Effector memory CD4-positive, alpha-beta T cell (primary cell): ENCODE measurements around the gene NLGN3.

Experiments
- DNase-seq, 3 donors: peaks; one replicate each; pipeline ENCODE4 v3.0.0-alpha.2; 2020
- H3K27ac ChIP-seq: 2 replicates; pipeline ENCODE4 v1.7.0; 2013; ENCODE audit warnings: mild to moderate bottlenecking, low read length, moderate library complexity; ENCODE audit not compliant: insufficient read depth, poor library complexity, severe bottlenecking
- H3K27me3 ChIP-seq: replicated peaks from 2 replicates; pipeline ENCODE4 v1.7.0; 2013; ENCODE audit warnings: mild to moderate bottlenecking, low read length; ENCODE audit not compliant: insufficient read depth, control insufficient read depth, poor library complexity, severe bottlenecking
- H3K36me3 ChIP-seq: 2 replicates; pipeline ENCODE4 v1.7.0; 2013; ENCODE audit warnings: mild to moderate bottlenecking, low read length, moderate library complexity; ENCODE audit not compliant: control insufficient read depth, insufficient read depth
- H3K4me1 ChIP-seq: 2 replicates; pipeline ENCODE4 v1.7.0; 2013; ENCODE audit warnings: low read length, mild to moderate bottlenecking; ENCODE audit not compliant: control insufficient read depth, insufficient read depth, poor library complexity, severe bottlenecking
- H3K4me3 ChIP-seq: 2 replicates; pipeline ENCODE4 v1.7.0; 2013; ENCODE audit warnings: low read length, low read depth, mild to moderate bottlenecking; ENCODE audit not compliant: insufficient read depth, poor library complexity, severe bottlenecking
- H3K9me3 ChIP-seq: 2 replicates; pipeline ENCODE4 v1.7.0; 2013; ENCODE audit warnings: mild to moderate bottlenecking, low read length, moderate library complexity; ENCODE audit not compliant: control insufficient read depth

Gene NLGN3

DNA sequence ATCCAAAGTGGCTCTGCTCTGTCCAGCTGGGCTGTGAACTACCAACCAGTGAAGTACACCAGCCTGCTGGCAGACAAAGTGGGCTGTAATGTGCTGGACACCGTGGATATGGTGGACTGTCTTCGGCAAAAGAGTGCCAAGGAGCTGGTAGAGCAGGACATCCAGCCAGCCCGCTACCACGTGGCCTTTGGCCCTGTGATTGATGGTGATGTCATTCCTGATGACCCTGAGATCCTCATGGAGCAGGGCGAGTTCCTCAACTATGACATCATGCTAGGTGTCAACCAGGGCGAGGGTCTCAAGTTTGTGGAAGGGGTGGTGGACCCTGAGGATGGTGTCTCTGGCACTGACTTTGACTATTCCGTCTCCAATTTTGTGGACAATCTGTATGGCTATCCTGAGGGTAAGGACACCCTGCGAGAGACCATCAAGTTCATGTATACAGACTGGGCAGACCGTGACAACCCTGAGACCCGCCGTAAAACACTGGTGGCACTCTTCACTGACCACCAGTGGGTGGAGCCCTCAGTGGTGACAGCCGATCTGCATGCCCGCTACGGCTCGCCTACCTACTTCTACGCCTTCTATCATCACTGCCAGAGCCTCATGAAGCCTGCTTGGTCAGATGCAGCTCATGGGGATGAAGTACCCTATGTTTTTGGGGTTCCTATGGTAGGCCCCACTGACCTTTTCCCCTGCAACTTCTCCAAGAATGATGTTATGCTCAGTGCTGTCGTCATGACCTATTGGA is 22.6 kb downstream of the NLGN3 start:
- H3K27ac ChIP-seq, result no peak overlapping the region
- H3K9me3 ChIP-seq, result no peaks in the 10 kb centered on the region
- H3K36me3 ChIP-seq, result no peaks in the 10 kb centered on the region
- no peaks in the 10 kb centered on the region for H3K27me3 ChIP-seq
- no peaks in the 10 kb centered on the region for H3K4me1 ChIP-seq
- no peak overlapping the region for H3K4me3 ChIP-seq
- DNase-seq, result no peak

DNA sequence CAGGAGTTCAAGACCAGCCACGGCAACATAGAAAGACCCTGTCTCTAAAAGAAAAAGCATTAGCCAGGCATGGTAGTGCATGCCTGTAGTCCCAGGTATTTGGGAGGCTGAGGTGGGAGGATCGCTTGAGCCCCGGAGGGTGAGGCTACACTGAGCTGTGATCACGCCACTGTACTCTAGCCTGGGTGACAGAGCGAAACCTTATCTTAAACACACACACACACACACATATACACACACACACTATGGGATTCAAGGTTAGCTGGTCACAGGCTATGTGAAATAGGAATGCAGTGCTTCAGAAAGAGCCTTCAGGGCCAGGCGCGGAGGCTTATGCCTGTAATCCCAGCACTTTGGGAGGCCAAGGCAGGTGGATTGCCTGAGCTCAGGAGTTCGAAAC is 23.5 kb downstream of the NLGN3 start:
- H3K9me3 ChIP-seq, result no peaks in the 10 kb centered on the region
- H3K27me3 ChIP-seq, result no peaks in the 10 kb centered on the region
- H3K27ac ChIP-seq, result no peak overlapping the region

DNA sequence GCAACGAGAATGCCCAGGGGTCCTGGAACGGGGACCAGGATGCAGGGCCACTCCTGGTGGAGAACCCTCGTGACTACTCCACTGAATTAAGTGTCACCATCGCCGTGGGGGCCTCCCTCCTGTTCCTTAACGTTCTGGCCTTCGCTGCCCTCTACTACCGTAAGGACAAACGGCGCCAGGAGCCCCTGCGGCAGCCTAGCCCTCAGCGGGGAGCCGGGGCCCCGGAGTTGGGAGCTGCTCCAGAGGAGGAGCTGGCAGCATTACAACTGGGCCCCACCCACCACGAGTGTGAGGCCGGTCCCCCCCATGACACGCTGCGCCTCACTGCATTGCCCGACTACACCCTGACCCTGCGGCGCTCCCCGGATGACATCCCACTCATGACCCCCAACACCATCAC is 24.9 kb downstream of the NLGN3 start:
- Histone ChIP-seq H3K4me1 (no peaks in the 10 kb centered on the region), H3K27ac (no peak overlapping the region), H3K27me3 (no peaks in the 10 kb centered on the region), H3K4me3 (no peak overlapping the region), H3K36me3 (no peaks in the 10 kb centered on the region), H3K9me3 (no peaks in the 10 kb centered on the region)
- no peak for DNase-seq

More for the DNA sequence above, 23.5 kb downstream of the NLGN3 start:
- no peak for DNase-seq
- Histone ChIP-seq H3K4me1 (no peaks in the 10 kb centered on the region), H3K36me3 (no peaks in the 10 kb centered on the region), H3K4me3 (no peak overlapping the region)

DNA sequence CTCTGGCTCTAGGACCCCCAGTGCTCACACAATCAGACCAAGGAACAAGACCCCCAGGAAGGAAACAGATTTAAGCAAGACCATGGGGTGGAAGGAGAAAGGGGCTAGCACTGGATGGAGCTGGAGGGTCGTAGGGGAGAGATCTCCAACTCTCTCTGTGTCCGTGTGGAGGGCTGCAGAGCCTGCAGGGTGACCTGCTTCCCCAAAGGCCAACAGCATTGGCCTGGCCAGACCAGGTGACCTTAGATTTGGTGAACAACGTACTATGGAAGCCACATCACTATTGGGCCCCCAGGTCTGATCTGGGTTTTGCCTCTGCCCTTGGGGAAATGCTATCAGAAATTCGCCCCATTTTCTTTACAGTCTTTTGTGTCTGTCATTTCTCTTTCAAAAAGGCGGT is 26.0 kb downstream of the NLGN3 start:
- Histone ChIP-seq H3K36me3 (no peaks in the 10 kb centered on the region), H3K27me3 (no peaks in the 10 kb centered on the region), H3K27ac (no peak overlapping the region), H3K4me3 (no peak overlapping the region), H3K4me1 (no peaks in the 10 kb centered on the region), H3K9me3 (no peaks in the 10 kb centered on the region)
- DNase-seq, result no peak

DNA sequence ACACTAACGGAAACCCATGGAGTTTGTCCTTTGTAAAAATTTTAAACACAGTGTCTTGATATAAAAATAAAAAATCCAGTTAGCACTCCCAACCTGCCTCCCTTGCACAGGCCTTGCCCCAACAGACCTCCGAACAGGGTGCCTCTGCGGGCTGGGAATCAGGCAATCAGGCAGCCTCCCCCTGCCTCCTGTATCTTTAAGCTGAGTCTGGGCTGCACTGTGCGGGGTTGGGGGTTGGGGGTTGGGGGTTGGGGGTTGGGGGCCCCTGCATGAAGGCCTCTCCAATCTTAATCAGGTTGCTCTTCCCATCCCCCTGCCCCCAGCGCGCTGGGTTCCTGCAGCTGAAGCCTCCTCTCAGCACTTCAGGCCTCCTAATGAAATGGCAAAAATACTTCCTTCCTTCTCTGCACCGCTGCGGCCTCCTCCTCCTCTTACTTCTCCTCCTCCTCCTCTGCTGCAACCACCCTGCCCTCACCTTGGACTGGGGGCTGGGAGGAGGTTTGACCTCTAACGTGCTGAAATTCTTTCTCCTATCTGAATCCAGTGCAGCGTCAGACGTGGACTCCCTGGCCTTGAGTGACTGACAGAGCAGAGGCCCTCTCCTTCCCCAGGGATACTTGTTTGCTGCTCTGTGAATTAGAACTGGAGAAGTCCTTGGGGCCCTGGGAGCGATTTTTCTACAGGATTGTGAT is 26.6 kb downstream of the NLGN3 start:
- Histone ChIP-seq H3K27me3 (no peaks in the 10 kb centered on the region), H3K27ac (no peak overlapping the region), H3K9me3 (no peaks in the 10 kb centered on the region), H3K4me1 (no peaks in the 10 kb centered on the region), H3K4me3 (no peak overlapping the region), H3K36me3 (no peaks in the 10 kb centered on the region)
- no peak for DNase-seq

DNA sequence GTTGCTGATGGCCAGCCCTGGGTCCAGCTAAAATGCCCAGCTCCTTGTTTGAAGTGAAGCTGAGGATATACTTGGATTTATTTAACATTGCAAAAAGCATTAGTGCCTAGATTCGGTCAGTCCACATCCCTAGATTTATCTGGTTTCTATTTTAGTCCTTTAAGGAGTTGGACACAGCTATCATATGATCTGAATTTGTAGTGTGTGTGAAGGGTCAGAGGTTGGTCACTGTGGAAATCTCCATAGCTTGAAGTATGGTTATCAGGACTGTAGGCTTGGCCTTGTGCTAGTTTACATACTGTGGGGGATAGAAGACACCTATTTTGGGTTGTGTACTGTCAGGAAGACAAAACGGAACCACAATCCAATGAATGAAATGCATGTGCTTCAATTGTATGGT is 28.8 kb downstream of the NLGN3 start:
- Histone ChIP-seq H3K36me3 (no peaks in the 10 kb centered on the region), H3K4me1 (no peaks in the 10 kb centered on the region), H3K4me3 (no peak overlapping the region), H3K9me3 (no peaks in the 10 kb centered on the region), H3K27me3 (no peaks in the 10 kb centered on the region), H3K27ac (no peak overlapping the region)
- DNase-seq, result no peak

- Histone ChIP-seq H3K27ac (no peak overlapping the region), H3K4me3 (no peak overlapping the region), H3K4me1 (no peaks in the 10 kb centered on the region), H3K27me3 (no peaks in the 10 kb centered on the region), H3K9me3 (no peaks in the 10 kb centered on the region), H3K36me3 (no peaks in the 10 kb centered on the region)
- no peak for DNase-seq
Observed at GRCh38 chrX:71174795-71175194, 30.2 kb downstream of the NLGN3 start.

- no peaks in the 10 kb centered on the region for H3K27me3 ChIP-seq
- H3K4me1 ChIP-seq, result no peaks in the 10 kb centered on the region
- H3K27ac ChIP-seq, result no peak overlapping the region
- H3K36me3 ChIP-seq, result no peaks in the 10 kb centered on the region
- no peak overlapping the region for H3K4me3 ChIP-seq
- DNase-seq, result no peak
- no peaks in the 10 kb centered on the region for H3K9me3 ChIP-seq
Observed at GRCh38 chrX:71175531-71175930, 30.9 kb downstream of the NLGN3 start.

GRCh38 chrX:71177327-71177726 is 32.7 kb downstream of the NLGN3 start:
- Histone ChIP-seq H3K4me1 (peaks cover 4% of the 10 kb centered on the region), H3K36me3 (no peaks in the 10 kb centered on the region), H3K9me3 (no peaks in the 10 kb centered on the region), H3K27me3 (no peaks in the 10 kb centered on the region), H3K4me3 (no peak overlapping the region), H3K27ac (no peak overlapping the region)
- no peak for DNase-seq

DNA sequence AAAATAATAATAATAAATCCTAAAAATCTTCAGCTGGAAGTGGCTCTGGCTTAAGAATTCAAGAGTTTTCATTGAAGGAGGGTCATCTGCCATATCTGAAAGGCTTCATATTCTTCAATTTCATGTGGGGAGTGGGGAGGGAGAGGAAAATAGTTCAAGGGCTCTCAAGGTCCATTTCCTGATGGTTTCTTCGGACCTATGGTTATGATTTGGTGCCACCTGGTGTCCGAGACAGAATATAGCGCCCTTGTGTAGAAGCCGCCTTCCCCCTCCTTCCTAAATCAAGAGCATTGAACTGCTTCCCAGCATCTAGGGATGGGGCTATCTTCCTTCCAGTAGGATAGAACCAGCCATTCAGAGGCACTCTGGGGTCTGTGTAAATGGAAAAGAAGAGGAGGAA is 34.3 kb downstream of the NLGN3 start:
- Histone ChIP-seq H3K36me3 (no peaks in the 10 kb centered on the region), H3K9me3 (no peaks in the 10 kb centered on the region), H3K27ac (no peak overlapping the region), H3K4me3 (no peak overlapping the region), H3K4me1 (peaks cover 4% of the 10 kb centered on the region), H3K27me3 (no peaks in the 10 kb centered on the region)
- DNase-seq, result peak in 1 of 3 donors; percentile 16
